GM21737 (cell line): ENCODE measurements around the gene HIF3A.
A peak's percentile ranks its signal among the peaks of the same experiment; 100 is the strongest.

Experiments
- ATAC-seq: cut with Tn5 transposase; IDR thresholded peaks from one replicate; pipeline ENCODE4 v1.9.1; 2021; ENCODE audit warnings: mild to moderate bottlenecking, moderate library complexity; ENCODE audit not compliant: unreplicated experiment

Gene HIF3A

DNA sequence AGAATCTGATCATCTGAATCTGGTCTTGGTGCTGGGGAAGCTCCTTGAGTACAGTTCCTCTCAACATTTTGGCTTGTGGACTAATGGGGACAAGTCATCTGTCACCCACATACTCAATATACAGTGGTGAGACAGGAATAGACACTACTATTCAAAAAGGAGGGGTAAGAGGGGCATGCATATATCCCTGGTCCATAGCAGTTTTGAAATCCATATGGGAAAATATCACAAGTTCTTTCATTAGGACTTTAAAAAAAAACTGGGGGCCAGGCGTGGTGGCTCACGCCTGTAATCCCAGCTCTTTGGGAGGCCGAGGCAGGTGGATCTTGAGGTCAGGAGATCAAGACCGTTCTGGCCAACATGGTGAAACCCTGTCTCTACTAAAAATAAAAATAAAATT, 29.8 kb downstream of the HIF3A start:
- no peak for ATAC-seq

GRCh38 chr19:46328079-46328478, 31.2 kb downstream of the HIF3A start:
- ATAC-seq: no peak

GRCh38 chr19:46330319-46330918, 33.6 kb downstream of the HIF3A start:
- no peak for ATAC-seq

- no peak for ATAC-seq
Observed at GRCh38 chr19:46337487-46337886, 40.6 kb downstream of the HIF3A start.

GRCh38 chr19:46339446-46339845, 42.6 kb downstream of the HIF3A start:
- ATAC-seq: no peak

DNA sequence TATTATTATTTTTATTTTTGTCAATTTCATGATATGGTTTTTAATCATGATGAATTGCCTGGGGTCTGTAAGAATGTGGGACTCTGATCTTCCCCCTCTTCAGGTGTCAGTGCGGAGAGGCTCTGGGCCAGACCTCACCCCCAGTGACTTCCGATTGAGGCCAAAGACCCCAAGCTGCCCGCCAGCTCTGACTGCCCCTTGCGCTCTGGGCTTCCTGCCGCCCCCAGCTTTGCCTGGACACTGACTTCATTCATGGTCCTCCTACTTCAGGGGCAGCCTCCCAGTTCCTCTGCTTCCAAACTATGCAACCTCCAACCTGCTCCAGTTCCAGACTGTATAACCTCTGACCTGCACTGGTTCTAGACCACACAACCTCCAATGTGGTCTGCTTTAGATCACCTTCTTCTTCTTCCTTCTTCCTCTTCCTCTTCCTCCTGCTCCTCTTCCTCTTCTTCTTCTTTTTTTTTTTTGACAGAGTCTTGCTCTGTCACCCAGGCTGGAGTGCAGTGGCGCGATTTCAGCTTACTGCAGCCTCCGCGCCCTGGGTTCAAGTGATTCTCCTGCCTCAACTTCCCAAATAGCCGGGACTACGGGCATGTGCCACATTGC, 43.3 kb downstream of the HIF3A start:
- no peak for ATAC-seq

DNA sequence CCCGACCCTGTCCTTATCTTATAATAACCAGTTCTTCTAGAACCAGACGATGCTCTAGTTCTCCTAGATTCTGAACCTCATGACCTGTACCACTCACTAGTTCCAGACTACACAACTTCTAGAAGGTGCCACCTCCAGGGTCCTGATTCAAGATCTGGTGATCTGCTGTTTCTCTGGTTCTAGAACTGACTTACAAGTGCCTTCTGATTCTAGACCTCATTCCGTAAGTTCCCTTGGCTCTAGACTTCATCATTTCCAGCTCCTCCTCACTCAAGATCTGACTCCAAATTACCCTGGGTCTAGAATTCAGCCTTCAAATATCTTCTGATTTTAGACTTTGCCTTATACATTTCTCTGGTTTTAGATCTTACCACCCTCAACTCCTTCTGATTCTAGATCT, 45.1 kb downstream of the HIF3A start:
- ATAC-seq: no peak

DNA sequence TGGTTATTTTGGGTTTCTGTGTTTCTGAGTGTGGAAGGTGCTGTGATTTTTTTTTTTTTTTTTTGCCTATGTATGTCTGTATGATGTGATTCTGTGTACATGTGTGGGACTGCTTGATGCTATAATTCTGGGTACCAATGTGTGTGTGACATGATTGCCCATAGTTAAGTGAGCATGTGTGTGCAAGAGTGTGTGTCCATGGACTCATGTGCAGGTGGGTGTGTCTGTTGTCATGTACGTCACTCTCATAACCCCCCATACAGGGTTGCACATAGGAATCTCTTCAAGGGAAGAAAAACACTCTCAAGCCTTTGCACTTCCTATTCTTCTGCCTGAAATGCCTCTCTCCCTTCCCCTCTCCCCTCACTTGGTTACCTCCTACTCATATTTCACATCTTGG, 47.5 kb downstream of the HIF3A start:
- ATAC-seq: no peak

DNA sequence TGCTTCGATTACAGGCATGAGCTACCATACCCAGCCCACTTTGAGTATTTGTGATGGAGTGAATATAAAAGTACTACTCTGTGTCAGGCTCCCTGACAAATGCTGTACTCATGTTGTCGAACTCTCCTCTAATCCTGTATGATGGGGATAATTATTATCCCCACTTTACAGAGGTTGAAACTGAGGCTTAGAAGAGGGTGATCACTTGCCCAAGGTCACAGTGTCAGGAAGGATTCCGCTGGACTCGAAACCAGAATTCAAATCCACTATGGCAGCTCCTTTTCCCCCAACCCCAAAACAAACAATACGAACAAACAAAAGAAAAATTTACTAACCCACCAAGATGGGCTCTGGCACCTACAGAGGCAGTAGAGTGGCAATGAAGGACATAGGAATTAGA, 48.3 kb downstream of the HIF3A start:
- no peak for ATAC-seq

- peak; percentile 61 for ATAC-seq
Observed at GRCh38 chr19:46346821-46347571, 50.2 kb downstream of the HIF3A start, which contains the start of gene PPP5C. TSS of gene PPP5C (plus strand) at chr19:46347087. CDS start at chr19:46347097, 10 bp downstream.

GRCh38 chr19:46347572-46347883, 50.7 kb downstream of the HIF3A start:
- ATAC-seq: no peak

DNA sequence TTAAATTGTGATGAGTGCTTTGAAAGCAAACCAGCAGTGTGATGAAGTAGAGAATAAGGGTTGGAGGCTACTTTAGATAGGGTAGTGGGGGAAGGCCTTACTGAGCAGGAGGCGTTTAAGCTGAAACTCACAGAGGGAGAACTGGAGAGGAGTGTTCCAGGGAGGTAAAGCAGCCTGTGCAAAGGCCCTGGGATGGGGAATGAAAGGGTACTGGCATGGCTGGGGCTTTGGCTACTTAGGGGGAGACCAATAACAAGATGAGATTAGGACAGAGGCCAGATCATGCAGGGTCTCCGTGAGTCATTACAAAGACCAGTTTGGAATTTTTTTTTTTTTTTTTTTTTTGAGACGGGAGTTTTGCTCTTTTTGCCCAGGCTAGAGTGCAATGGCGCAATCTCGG, 51.1 kb downstream of the HIF3A start:
- ATAC-seq: no peak

DNA sequence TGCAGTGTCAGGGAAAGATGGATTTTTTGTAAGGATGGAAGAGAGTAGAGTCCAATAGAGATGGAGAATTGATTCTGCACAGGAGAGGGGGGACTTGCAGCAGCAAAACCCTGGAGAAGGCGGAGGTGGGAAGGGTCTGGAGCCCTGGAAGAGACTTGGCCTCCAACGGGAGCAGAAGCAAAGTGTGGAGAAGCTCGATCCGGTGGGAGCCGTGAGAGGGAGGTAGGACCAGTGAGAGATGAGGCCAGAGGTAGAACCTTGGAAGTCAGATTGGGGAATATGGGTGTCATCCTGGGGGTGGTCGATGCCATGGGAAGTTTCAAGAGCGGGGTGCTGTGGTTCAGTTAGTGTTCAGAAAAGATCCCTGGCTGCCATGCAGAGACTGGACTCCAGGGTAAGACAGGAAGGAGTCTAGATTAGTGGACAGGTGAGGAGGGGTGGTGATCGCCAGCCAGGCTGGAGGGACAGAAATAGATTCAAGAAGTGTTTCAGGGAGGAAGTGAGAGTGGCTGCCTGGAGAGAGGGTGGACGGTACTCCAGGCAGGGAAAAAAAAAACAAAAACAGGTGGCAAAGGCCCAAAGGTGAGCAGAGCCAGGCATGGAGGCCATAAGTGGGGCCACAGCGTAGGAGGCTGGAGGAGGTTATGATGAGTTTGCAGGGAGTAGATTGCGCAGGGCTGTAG, 52.6 kb downstream of the HIF3A start:
- no peak for ATAC-seq

DNA sequence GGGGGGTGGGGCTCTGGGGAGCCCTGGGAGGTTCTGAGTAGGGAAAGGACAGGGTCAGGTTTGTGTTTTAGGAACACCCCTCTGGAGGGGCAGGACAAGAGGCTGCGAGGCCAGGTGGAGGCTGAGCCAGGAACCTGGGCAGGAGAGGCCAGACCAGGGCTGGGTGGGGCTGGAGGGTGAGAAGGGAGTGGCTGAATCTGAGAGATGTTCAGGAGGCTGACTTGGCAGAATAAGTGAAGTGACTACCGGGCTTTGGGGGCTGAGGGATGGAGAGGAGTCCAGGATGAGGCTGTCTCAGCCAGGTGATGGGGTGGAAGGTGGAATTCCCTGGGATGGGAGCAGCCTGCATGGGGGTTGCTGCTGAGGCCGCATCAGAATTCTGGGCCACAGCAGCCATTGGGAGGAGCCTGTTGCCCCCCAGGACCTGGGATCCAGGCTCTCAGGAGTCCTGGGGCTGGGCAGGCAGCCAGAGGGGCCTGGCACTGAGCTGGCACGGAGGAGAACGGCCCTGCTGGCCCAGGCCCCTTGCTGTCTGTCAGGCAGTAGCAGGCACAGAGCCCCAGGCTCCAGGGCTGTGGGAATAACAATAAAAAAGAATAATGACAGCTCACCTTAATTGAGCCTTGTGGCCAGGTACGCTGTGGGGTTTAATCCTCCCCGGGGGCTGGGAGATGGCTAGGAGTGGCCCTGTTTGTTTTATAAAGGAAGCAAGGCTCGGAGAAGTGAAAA, 53.4 kb downstream of the HIF3A start:
- ATAC-seq: no peak

DNA sequence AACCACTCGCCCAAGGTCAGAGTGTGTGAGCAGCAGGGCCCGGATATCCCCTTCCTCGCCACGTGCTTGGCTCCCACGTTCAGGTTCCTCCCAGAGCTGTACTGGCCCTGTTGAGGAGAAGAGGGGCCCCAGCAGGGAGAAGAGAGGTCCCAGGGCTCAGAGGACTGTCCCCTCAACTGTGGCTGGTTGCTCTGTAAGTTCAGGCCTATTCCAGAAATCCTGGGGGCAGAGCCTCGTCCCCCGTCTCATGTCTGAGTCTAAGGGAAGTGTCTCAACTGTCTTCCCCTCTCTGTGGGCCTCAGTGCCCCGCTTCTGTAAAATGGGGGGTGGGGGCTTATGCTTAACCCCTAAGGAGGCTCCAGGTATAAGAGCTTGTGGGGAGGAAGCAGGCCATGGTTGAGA, 53.9 kb downstream of the HIF3A start:
- ATAC-seq: no peak

- ATAC-seq: no peak
Observed at GRCh38 chr19:46351241-46352041, 54.6 kb downstream of the HIF3A start.

GRCh38 chr19:46353730-46354528, 57.1 kb downstream of the HIF3A start:
- ATAC-seq: no peak

GRCh38 chr19:46355234-46356148, 58.6 kb downstream of the HIF3A start:
- no peak for ATAC-seq
